SK-N-SH (cell line): ENCODE measurements around the gene ZDHHC6. TPM values are rescaled to one million over a fixed set of nuclear protein-coding genes. Genes with fewer than 3 reads are reported as not detected.

Source experiments
- CTCF ChIA-PET: fragments of 300-600, 350-600 bp; formaldehyde crosslinking; extraction: SDS; loops from one replicate; lab custom pipeline; 2021; lab: Yijun Ruan, JAX
- POLR2A ChIA-PET: fragments of 350-600 bp; sonication (Branson Sonifier 250); formaldehyde crosslinking; extraction: SDS; loops from one replicate; lab custom pipeline; 2020; ENCODE audit warnings: antibody characterized with exemption, inconsistent platforms; lab: Yijun Ruan, JAX
- DNase-seq: peaks from one replicate; pipeline ENCODE4 v3.0.0; 2012
- H2AFZ ChIP-seq: fragments of 200-600 bp; sonication (generic); 2 replicates; pipeline ENCODE4 v1.8.1; 2016; ENCODE audit warnings: antibody characterized with exemption, mild to moderate bottlenecking, low read depth
- H3F3A ChIP-seq: fragments of 200-600 bp; sonication (generic); replicated peaks from 2 replicates; pipeline ENCODE3; 2016; ENCODE audit warnings: antibody characterized with exemption, mild to moderate bottlenecking; ENCODE audit not compliant: insufficient read depth
- H3K27ac ChIP-seq, 2 experiments: fragments of 200-500 bp in 1 of 2; fragments of 200-600 bp in 1 of 2; sonication (Bioruptor generic) in 1 of 2; sonication (generic), shearing (Covaris generic) in 1 of 2; 2 replicates each; pipeline versions ENCODE4 v1.5.1 to v1.6.1; 2014 to 2016; ENCODE audit warnings: low read depth in 2 of 2, inconsistent platforms in 1 of 2, low read length in 1 of 2, mild to moderate bottlenecking in 1 of 2, mixed read lengths in 1 of 2
- H3K27me3 ChIP-seq: fragments of 200-600 bp; sonication (generic), shearing (Covaris generic); 2 replicates; pipeline ENCODE4 v1.6.1; 2016; ENCODE audit warnings: mixed run types; ENCODE audit not compliant: insufficient read depth
- H3K36me3 ChIP-seq, 2 experiments: fragments of 200-500 bp in 1 of 2; fragments of 200-600 bp in 1 of 2; sonication (Bioruptor generic) in 1 of 2; sonication (generic) in 1 of 2; replicated peaks in 1 of 2; 2 replicates each; pipeline versions ENCODE3 to v1.5.1; 2014 to 2016; ENCODE audit warnings: low read length in 1 of 2, mild to moderate bottlenecking in 1 of 2; ENCODE audit not compliant: insufficient read depth in 2 of 2, control insufficient read depth in 1 of 2
- H3K4me1 ChIP-seq, 2 experiments: fragments of 200-500 bp in 1 of 2; fragments of 200-600 bp in 1 of 2; sonication (Bioruptor generic) in 1 of 2; sonication (generic), shearing (Covaris generic) in 1 of 2; 2 replicates each; pipeline versions ENCODE4 v1.5.1 to v1.6.1; 2014 to 2016; ENCODE audit warnings: low read depth in 1 of 2, low read length in 1 of 2, mixed run types in 1 of 2; ENCODE audit not compliant: insufficient read depth in 2 of 2, control insufficient read depth in 1 of 2
- H3K4me2 ChIP-seq: fragments of 200-600 bp; sonication (generic), shearing (Covaris generic); 2 replicates; pipeline ENCODE4 v1.6.1; 2017; ENCODE audit warnings: mixed run types
- H3K4me3 ChIP-seq, 2 experiments: fragments of 200-500 bp in 1 of 2; fragments of 200-600 bp in 1 of 2; sonication (Bioruptor generic) in 1 of 2; sonication (generic), shearing (Covaris generic) in 1 of 2; 2 replicates each; pipeline versions ENCODE4 v1.5.1 to v1.8.1; 2014 to 2016; ENCODE audit warnings: low read depth in 2 of 2, inconsistent platforms in 1 of 2, low read length in 1 of 2, mild to moderate bottlenecking in 1 of 2, mixed read lengths in 1 of 2, moderate library complexity in 1 of 2
- H3K79me2 ChIP-seq: fragments of 200-600 bp; sonication (generic); 2 replicates; pipeline ENCODE4 v1.8.1; 2017; ENCODE audit warnings: mild to moderate bottlenecking; ENCODE audit not compliant: insufficient read depth
- H3K9ac ChIP-seq: fragments of 200-600 bp; sonication (generic); 2 replicates; pipeline ENCODE4 v1.6.1; 2017; ENCODE audit warnings: mixed run types
- H3K9me2 ChIP-seq: fragments of 200-600 bp; sonication (generic); 2 replicates; pipeline ENCODE4 v1.6.1; 2017; ENCODE audit warnings: mixed run types
- H3K9me3 ChIP-seq: fragments of 200-600 bp; sonication (generic); 2 replicates; pipeline ENCODE4 v1.6.1; 2017; ENCODE audit warnings: mixed run types, mild to moderate bottlenecking, moderate library complexity
- H4K20me1 ChIP-seq: fragments of 200-600 bp; sonication (generic); 2 replicates; pipeline ENCODE4 v1.6.1; 2017; ENCODE audit warnings: mild to moderate bottlenecking, mixed run types; ENCODE audit not compliant: insufficient read depth
- CHD2 ChIP-seq: fragments of 150-350 bp; IDR thresholded peaks from 2 replicates; pipeline ENCODE4 v1.6.1; 2018; ENCODE audit warnings: low read length; ENCODE audit not compliant: partially characterized antibody
- FOSL2 ChIP-seq: IDR thresholded peaks from 2 replicates; pipeline ENCODE4 v1.4.0; 2012; ENCODE audit warnings: low read depth, mild to moderate bottlenecking, moderate library complexity, borderline replicate concordance
- FOXJ3 ChIP-seq: sonication (generic); formaldehyde crosslinking; IDR thresholded peaks from 2 replicates; pipeline ENCODE4 v1.5.1; 2020; ENCODE audit warnings: mild to moderate bottlenecking, missing genetic modification reagents
- FOXM1 ChIP-seq: IDR thresholded peaks from 2 replicates; pipeline ENCODE4 v1.4.0; 2012; ENCODE audit warnings: low read depth, mild to moderate bottlenecking
- IRF3 ChIP-seq: fragments of 150-350 bp; IDR thresholded peaks from 2 replicates; pipeline ENCODE4 v1.6.1; 2016; ENCODE audit warnings: mild to moderate bottlenecking, low read depth, low read length
- NFIC ChIP-seq: IDR thresholded peaks from 2 replicates; pipeline ENCODE4 v1.4.0; 2012; ENCODE audit warnings: borderline replicate concordance
- NRF1 ChIP-seq: IDR thresholded peaks from 2 replicates; pipeline ENCODE4 v1.6.1; 2012; ENCODE audit warnings: low read depth, mild to moderate bottlenecking, low read length
- POLR2AphosphoS5 ChIP-seq: IDR thresholded peaks from 2 replicates; pipeline ENCODE4 v1.6.1; 2012; ENCODE audit warnings: low read depth, low read length
- RAD21 ChIP-seq: IDR thresholded peaks from 2 replicates; pipeline ENCODE4 v1.6.1; 2012; ENCODE audit warnings: mild to moderate bottlenecking, low read length
- RCOR1 ChIP-seq: fragments of 150-350 bp; IDR thresholded peaks from 2 replicates; pipeline ENCODE4 v1.6.1; 2017; ENCODE audit warnings: antibody characterized with exemption, low read length
- RXRA ChIP-seq: IDR thresholded peaks from 2 replicates; pipeline ENCODE4 v1.4.0; 2012; ENCODE audit warnings: low read depth, mild to moderate bottlenecking, borderline replicate concordance
- TCF12 ChIP-seq: IDR thresholded peaks from 2 replicates; pipeline ENCODE4 v1.4.0; 2012
- TEAD4 ChIP-seq: IDR thresholded peaks from 2 replicates; pipeline ENCODE4 v1.4.0; 2012; ENCODE audit warnings: mild to moderate bottlenecking, borderline replicate concordance; ENCODE audit not compliant: insufficient read depth
- USF1 ChIP-seq: IDR thresholded peaks from 2 replicates; pipeline ENCODE4 v1.4.0; 2012; ENCODE audit warnings: low read depth, borderline replicate concordance
- USF2 ChIP-seq: fragments of 150-350 bp; IDR thresholded peaks from 2 replicates; pipeline ENCODE4 v1.6.1; 2017; ENCODE audit warnings: antibody characterized with exemption, low read length, low read depth, borderline replicate concordance
- YY1 ChIP-seq: IDR thresholded peaks from 2 replicates; pipeline ENCODE4 v1.4.0; 2012; ENCODE audit warnings: low read depth, mild to moderate bottlenecking
- ZBTB33 ChIP-seq: IDR thresholded peaks from 2 replicates; pipeline ENCODE4 v1.4.0; 2012; ENCODE audit warnings: low read depth, borderline replicate concordance
- polyA plus RNA-seq, 3 experiments: library from polyadenylated mRNA; depleted of rRNA; stranded (reverse); fragments of >200 nt; gene quantifications; 2 replicates each; pipeline ENCODE4 v1.2.3, GENCODE V29; 2012

ZDHHC6 gene
- polyA plus RNA-seq, 1 of the 3 experiments (the other 2 are of a cell fraction) = 12.5 TPM

- TF ChIP-seq POLR2AphosphoS5 (no peak), FOXM1 (no peak), USF1 (no peak), FOSL2 (no peak), USF2 (no peak), YY1 (no peak), RAD21 (no peak), NRF1 (no peak), ZBTB33 (no peak), CHD2 (no peak), RCOR1 (no peak), IRF3 (no peak), TCF12 (no peak), TEAD4 (no peak), NFIC (no peak), FOXJ3 (CRISPR knock-in tag) (no peak), RXRA (no peak)
- Histone ChIP-seq H3K9me3 (no peaks in the 10 kb centered on the region), H2AFZ (no peak overlapping the region), H3K4me1 (peaks cover 12 to 15% of the 10 kb centered on the region in 2 experiments; a peak in 3 of 4 replicates), H3K4me3 (no peak overlapping the region), H4K20me1 (no peaks in the 10 kb centered on the region), H3K79me2 (no peaks in the 10 kb centered on the region; the same call in 1 of the 2 replicates), H3K27ac (no peak overlapping the region), H3K9me2 (no peaks in the 10 kb centered on the region), H3K36me3 (no peaks in the 10 kb centered on the region), H3K9ac (no peak overlapping the region), H3K27me3 (no peaks in the 10 kb centered on the region), H3F3A (peaks cover 12% of the 10 kb centered on the region), H3K4me2 (no peak overlapping the region)
- ChIA-PET CTCF (interaction anchor here (1.8 to 3.0 kb wide), 2 partner anchors 12 to 16 kb away, joined by 13 to 14 read pairs; no protein-coding TSS in a partner anchor), POLR2A (no interaction called here)
- DNase-seq = no peak
These were observed 41.2 kb upstream of the ZDHHC6 start for GRCh38 chr10:112487964-112488363.
